Thyroid gland (tissue), 4 donors: ENCODE results near the gene HILPDA.
"Not testable (repeated sequence)": the region's sequence is repeated elsewhere in the genome, so short reads cannot be mapped to it uniquely, and the experiment has no call there.

Experiments used
- POLR2A ChIP-seq, 2 donors: fragments of 450-650 bp; IDR thresholded peaks; one replicate each; pipeline ENCODE4 v1.6.1; 2017; ENCODE audit warnings: antibody characterized with exemption in 2 of 2, mild to moderate bottlenecking in 2 of 2, moderate library complexity in 1 of 2
- TF ChIP-seq, protein P1 (sequence below), 6 experiments: fragments of 200-600 bp in 3 of 6; fragments of 450-650 bp in 3 of 6; sonication (generic) in 3 of 6; IDR thresholded peaks; one replicate each; pipeline ENCODE4 v1.5.1; 2016 to 2019; ENCODE audit warnings: antibody characterized with exemption in 6 of 6, mild to moderate bottlenecking in 2 of 6, inconsistent platforms in 1 of 6, moderate library complexity in 1 of 6

DNA sequence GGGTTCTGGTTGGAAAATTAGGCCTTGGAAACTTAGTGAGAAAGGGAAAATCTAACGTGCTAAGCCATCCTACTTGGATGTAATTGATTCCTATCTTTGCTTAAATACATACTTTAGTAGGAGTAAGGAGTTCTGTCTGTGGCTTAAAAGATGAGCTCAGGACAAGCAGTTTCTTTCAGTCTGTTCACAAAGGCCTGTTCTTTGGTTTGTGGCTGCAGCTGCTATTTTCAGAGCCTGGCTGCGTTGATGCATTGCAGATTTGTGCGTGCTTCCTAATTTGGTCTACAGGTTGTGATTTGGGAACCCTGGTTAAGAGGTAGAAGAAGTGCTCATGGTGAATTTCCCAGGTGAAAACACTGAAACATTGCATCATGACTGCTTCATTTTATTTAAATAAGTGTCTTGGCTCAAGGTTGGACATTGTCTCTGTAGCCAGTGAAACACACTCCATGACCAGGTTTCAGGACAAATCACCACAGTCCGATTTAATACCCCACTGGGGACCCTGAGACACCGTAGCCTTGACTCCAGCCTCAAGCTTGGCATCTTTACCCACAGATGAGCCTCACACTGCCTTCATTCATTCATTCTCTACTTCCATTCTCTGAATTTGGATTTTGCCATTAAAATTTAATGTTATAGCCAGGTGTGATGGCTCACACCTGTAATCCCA is 51.8 kb downstream of the HILPDA start:
- TF ChIP-seq POLR2A (IDR thresholded peaks at IDR 0.05) = not testable (repeated sequence)
- TF ChIP-seq, protein P1, sequence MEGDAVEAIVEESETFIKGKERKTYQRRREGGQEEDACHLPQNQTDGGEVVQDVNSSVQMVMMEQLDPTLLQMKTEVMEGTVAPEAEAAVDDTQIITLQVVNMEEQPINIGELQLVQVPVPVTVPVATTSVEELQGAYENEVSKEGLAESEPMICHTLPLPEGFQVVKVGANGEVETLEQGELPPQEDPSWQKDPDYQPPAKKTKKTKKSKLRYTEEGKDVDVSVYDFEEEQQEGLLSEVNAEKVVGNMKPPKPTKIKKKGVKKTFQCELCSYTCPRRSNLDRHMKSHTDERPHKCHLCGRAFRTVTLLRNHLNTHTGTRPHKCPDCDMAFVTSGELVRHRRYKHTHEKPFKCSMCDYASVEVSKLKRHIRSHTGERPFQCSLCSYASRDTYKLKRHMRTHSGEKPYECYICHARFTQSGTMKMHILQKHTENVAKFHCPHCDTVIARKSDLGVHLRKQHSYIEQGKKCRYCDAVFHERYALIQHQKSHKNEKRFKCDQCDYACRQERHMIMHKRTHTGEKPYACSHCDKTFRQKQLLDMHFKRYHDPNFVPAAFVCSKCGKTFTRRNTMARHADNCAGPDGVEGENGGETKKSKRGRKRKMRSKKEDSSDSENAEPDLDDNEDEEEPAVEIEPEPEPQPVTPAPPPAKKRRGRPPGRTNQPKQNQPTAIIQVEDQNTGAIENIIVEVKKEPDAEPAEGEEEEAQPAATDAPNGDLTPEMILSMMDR (IDR thresholded peaks at IDR 0.05) = not testable (repeated sequence)
